DLD1 (cell line): Measurements from ENCODE around the gene YBX1.
"Not testable (repeated sequence)": the region's sequence is repeated elsewhere in the genome, so short reads cannot be mapped to it uniquely, and the experiment has no call there.

ENCODE experiments used
- in situ Hi-C: cut with HindIII; loops from 2 replicates; pipeline ENCODE4 v1.10.0; 2017; ENCODE audit warnings: low sequenced_read_pairs

YBX1 gene

GRCh38 chr1:42681741-42682483 lies at the start of gene YBX1:
TSS of gene YBX1 (plus strand) at chr1:42682418. CDS start at chr1:42682566, 148 bp downstream.
- in situ Hi-C loops = no loop called here

GRCh38 chr1:42639116-42639515 lies 43.1 kb upstream of the YBX1 start:
- in situ Hi-C loops = no loop called here

GRCh38 chr1:42646056-42646455 lies 36.2 kb upstream of the YBX1 start:
- in situ Hi-C loops = no loop called here

- in situ Hi-C loops = no loop called here
Observed at GRCh38 chr1:42657201-42657600, 25.0 kb upstream of the YBX1 start.

DNA sequence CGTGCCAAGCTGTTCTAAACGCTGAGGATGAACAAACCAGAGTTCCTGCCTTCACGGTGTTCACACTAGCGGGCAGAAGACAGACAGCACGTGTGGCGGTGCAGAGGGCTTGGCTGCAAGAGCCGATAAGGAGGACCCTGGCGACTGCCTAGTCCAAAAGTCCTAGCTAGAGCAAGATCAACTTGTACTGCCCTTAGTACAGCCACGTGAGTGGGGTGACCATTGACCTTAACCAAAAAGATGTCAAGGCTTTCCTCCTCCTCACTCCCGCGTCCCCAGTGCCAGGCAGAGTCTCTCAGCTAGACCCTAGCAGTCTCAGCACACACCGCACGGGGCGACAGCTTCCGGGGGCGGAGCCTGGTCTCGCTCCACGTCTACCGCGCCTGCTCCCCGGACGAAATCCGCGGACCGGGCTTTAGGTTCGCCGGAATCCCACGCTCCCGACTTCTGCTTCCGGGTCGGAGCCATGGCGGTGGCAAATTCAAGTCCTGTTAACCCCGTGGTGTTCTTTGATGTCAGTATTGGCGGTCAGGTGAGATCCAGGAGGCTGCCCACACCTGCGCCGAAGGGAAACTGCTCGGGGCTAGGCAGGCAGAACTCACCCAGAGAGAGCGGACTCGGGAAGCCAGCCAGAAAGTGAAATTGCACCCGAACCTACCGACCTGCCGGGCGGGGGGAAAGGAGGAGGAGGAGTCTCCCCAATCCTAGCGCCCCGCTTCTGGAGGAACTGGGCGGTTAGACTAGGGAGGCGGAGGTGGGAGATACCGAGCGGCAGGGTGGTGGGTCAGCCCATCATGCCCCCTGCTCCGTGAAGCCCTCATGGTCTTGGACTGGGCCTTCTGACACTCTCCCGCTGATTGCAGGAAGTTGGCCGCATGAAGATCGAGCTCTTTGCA lies 24.0 kb upstream of the YBX1 start, which contains the start of gene PPIH:
Gene PPIH (plus strand): TSS at position 443 of the 896 bp plus-strand sequence. CDS start 24 bp downstream, at position 467.
- in situ Hi-C loops = no loop called here

DNA sequence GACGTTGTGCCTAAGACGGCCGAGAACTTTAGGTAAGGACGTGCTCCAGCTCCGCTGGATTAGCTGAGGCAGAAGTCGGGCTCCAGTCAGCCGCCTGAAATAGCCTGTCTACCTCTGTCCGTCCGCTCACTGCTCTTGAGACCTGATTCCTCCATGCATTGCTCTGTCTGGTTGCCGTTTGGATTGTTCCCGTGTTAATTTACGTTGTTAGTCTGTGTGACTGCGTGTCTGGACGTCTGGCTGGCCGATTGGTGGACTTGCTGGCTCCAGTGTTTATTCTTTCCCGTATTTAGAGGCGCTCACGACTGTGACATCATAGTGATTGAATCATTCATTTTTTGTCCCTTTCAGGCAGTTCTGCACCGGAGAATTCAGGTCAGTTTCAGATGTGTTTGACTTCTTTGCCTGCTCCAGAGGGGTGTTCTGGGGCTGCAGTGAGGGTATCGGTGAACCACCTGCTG lies 23.3 kb upstream of the YBX1 start:
- in situ Hi-C loops = no loop called here

- in situ Hi-C loops = no loop called here
Observed at GRCh38 chr1:42660907-42661500, 21.2 kb upstream of the YBX1 start.

- in situ Hi-C loops = no loop called here
Observed at GRCh38 chr1:42669936-42670335, 12.3 kb upstream of the YBX1 start.

DNA sequence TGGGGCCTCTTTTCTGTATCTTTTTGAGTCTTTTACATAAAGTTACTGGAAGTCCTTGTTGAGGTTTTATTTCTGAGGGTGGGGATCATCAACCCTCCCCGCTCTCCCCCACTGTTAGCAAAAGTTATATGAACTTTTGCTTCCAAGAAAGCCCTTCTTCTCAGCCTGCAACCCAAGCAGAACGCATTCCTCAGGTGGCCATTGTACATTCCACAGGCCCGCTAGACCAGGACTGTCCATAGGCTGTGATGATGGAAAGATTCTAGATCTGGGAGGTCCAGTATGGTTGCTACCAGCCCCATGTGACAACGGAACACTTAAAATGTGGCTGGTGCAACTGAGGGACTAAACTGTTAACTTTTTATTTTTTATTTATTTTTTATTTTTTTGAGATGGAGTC lies 11.8 kb upstream of the YBX1 start:
- in situ Hi-C loops = no loop called here

GRCh38 chr1:42674214-42674613 lies 8.0 kb upstream of the YBX1 start:
- in situ Hi-C loops = no loop called here

DNA sequence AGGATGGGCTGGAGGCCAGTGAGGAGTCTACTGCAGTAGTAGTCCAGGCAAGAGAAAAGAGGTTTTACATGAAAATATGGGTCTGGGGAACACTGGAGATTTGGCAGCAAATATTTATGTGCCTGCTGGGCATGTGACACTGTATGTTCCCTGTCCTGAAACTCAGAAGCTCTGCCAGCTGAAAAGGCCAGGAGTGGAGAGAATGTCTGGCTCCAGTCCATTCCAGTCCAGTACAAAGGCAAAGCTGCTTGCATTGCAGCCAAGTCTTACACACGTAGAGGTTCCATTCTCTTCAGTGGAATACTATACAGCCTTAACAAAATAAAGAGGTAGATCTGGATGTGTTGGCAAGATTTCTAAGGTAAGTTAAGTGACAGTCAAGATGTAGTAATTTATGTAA lies 7.5 kb upstream of the YBX1 start:
- in situ Hi-C loops = no loop called here

- in situ Hi-C loops = no loop called here
Observed at GRCh38 chr1:42675467-42675866, 6.8 kb upstream of the YBX1 start.

DNA sequence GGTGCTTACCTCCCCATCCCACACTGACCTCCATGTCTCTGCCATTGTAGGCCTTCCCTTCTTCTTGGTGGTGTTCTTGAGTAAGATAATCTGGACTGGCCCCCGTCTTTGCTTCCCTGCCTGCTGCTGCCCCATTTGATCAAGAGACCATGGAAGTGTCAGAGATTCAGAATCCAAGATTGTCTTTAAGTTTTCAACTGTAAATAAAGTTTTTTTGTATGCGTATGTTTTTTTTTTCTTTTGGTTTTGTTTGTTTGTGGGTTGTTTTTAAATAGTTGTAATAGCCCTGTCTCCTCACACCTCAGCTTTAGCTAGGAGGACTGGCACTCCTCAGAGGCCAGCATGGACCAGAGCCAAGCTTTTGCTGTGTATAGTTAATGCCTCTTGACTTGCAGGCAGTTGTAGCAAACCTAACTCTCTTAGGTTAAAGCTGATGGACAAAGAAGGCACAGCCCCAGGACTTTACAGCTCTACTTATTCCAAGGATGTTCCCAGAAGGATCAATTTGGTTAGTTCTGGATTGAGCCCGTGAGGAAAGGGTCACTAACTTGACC lies 5.6 kb upstream of the YBX1 start:
- in situ Hi-C loops = no loop called here

DNA sequence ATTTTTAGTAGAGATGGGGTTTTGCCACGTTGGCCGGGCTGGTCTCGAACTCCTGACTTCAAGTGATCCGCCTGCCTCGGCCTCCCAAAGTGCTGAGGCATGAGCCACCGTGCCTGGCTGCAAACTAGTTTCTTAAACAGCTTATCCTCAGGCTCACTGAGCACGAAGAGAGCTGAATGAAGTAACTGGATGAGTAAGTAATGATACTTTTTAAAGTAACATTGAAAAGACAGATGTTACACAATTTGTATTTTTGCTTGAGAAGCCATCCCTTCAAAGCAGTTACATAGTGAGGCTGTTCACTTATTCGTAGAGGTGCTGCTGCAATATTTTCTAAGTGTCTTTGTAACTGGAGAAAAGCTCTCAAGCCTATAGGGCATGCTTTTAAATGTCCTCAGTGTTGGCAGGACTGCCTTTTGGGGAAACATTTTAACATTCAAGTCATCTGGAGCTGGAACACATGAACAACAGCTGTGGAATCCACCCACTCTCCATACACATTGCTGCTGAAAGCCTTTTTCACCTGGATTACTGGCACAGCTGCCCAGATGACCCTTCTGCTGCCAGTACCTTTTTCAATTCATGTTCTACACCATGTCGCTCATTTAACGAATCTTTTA lies 2.7 kb upstream of the YBX1 start:
- in situ Hi-C loops = no loop called here

GRCh38 chr1:42680055-42680454 lies 2.2 kb upstream of the YBX1 start:
- in situ Hi-C loops = no loop called here

DNA sequence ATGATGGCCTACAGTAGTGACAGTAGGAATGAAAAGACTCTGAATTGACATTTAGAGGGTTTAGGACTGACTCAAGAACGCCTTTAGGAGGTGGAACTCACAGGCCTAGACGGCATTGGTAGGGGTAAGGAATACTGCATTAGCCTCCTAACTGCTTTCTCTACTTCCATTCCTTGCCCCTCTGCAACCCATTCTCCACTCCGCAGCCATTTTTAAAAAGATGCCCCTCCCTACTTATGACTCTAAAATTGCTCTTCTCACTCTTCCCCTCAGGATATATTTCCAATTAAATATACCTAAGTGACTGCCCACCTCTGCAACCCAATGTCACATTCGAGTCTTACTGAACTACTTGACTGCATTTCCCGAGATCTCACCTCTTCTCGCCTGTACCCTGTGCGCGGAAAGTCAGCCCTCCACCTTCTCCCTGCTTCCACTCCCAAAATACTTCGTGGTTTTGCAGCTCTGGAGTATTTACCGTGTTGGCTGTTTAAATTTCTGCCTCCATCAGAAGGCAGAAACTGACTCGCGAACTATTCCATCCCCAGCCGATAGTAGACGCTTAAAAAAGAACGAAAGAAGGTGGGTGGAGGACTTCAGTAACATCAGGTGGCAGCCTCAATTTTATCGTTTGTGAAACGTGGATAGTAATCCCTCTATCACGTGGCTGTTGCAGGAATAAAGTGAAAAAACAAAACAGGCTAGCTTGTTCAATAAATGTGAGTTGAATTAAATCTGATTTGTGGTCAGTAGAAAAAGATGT lies 1.1 kb upstream of the YBX1 start:
- in situ Hi-C loops = no loop called here

GRCh38 chr1:42682484-42682738 lies 193 bp downstream of the YBX1 start:
- in situ Hi-C loops = not testable (repeated sequence)

DNA sequence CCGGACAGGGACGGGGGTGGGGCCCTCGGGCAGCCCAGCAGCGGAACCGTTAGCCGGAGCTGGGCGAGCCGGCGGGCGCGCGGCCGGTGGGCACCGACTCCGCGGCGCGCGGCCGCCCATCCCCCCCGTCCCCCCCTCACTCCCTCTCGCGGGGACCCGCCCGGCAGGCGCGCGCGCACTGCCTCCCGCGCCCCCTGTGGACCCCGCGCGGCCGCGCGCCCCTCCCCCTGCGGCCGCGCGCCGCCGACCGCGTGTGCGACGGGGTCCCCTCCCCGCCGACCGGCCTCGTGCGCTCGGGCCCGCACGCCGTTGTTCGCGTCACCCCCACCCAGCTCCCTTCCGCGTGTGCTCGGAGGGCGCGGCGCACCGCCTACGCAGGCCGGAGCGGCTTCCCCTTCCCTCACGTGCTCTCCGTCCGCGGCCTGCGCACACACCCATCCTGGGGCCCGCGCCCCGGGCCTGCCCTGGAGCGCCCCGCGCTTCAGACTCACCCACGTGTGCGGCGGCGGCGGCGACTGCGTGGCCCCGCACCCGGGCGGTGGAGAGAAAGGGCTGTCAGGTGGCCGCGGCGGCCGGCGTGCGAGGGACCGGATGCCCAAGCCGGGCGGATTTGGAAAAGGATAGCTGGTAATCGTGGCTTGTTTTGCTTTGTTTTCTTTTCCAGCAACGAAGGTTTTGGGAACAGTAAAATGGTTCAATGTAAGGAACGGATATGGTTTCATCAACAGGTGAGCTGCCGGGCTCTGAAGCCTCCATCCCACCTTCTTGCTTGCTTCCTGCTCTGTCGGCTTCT lies 717 bp downstream of the YBX1 start:
- in situ Hi-C loops = no loop called here

- in situ Hi-C loops = no loop called here
Observed at GRCh38 chr1:42684139-42684538, 1.9 kb downstream of the YBX1 start.
